Measurements from ENCODE around the gene TGM2.
"Not testable (repeated sequence)": the region's sequence is repeated elsewhere in the genome, so short reads cannot be mapped to it uniquely, and the experiment has no call there.

The TGM2 gene

GRCh38 chr20:38113401-38114325 is 51.4 kb downstream of the TGM2 start:
- DNase-seq (ENCODE audit: low spot score) = peak; percentile 84

GRCh38 chr20:38112930-38113294 is 52.2 kb downstream of the TGM2 start:
- no peak for DNase-seq (ENCODE audit: low spot score)

GRCh38 chr20:38112261-38112929 is 52.7 kb downstream of the TGM2 start:
- no peak for DNase-seq (ENCODE audit: low spot score)

GRCh38 chr20:38111366-38112232 is 53.5 kb downstream of the TGM2 start:
- no peak for DNase-seq (ENCODE audit: low spot score)

- no peak for DNase-seq (ENCODE audit: low spot score)
These were observed 54.4 kb downstream of the TGM2 start for GRCh38 chr20:38110525-38111178.

- no peak for DNase-seq (ENCODE audit: low spot score)
These were observed 55.2 kb downstream of the TGM2 start for GRCh38 chr20:38109591-38110524.

GRCh38 chr20:38108986-38109541 is 56.0 kb downstream of the TGM2 start:
- no peak for DNase-seq (ENCODE audit: low spot score)

- no peak for DNase-seq (ENCODE audit: low spot score)
These were observed 56.6 kb downstream of the TGM2 start for GRCh38 chr20:38108438-38108985.

GRCh38 chr20:38107916-38108315 is 57.2 kb downstream of the TGM2 start:
- not testable (repeated sequence) for DNase-seq (ENCODE audit: low spot score)

- not testable (repeated sequence) for DNase-seq (ENCODE audit: low spot score)
These were observed 57.7 kb downstream of the TGM2 start for GRCh38 chr20:38107386-38107785.

GRCh38 chr20:38106461-38106860 is 58.6 kb downstream of the TGM2 start:
- DNase-seq (ENCODE audit: low spot score) = no peak

- no peak for DNase-seq (ENCODE audit: low spot score)
These were observed 60.8 kb downstream of the TGM2 start for GRCh38 chr20:38104285-38104684.

GRCh38 chr20:38102206-38102605 is 62.9 kb downstream of the TGM2 start:
- DNase-seq (ENCODE audit: low spot score) = not testable (repeated sequence)

GRCh38 chr20:38098952-38099351 is 66.1 kb downstream of the TGM2 start:
- no peak for DNase-seq (ENCODE audit: low spot score)

- no peak for DNase-seq (ENCODE audit: low spot score)
These were observed 69.9 kb downstream of the TGM2 start for GRCh38 chr20:38095017-38095686.

- DNase-seq (ENCODE audit: low spot score) = no peak
These were observed 70.6 kb downstream of the TGM2 start for GRCh38 chr20:38094373-38094891.

- DNase-seq (ENCODE audit: low spot score) = no peak
These were observed 71.4 kb downstream of the TGM2 start for GRCh38 chr20:38093641-38094077.

GRCh38 chr20:38092915-38093314 is 72.2 kb downstream of the TGM2 start:
- peak; percentile 39 for DNase-seq (ENCODE audit: low spot score)

GRCh38 chr20:38092260-38092857 is 72.7 kb downstream of the TGM2 start:
- no peak for DNase-seq (ENCODE audit: low spot score)
